Keratinocyte (primary cell): ENCODE data around the gene LILRA6. TPM values are rescaled to one million over a fixed set of nuclear protein-coding genes. Genes with fewer than 3 reads are reported as not detected.
"Not testable (repeated sequence)": the region's sequence is repeated elsewhere in the genome, so short reads cannot be mapped to it uniquely, and the experiment has no call there.

ENCODE experiments used
- DNase-seq: peaks from one replicate; pipeline ENCODE4 v3.0.0-alpha.2; 2011; ENCODE audit warnings: low read depth, missing footprints, low spot score
- FAIRE-seq: peaks from 2 replicates; lab custom pipeline; 2011; peaks lifted over from hg19 to GRCh38; lab: Jason Lieb, UNC
- H2AFZ ChIP-seq: 2 replicates; pipeline ENCODE4 v1.6.0; 2012; ENCODE audit warnings: low read length, control low read depth, inconsistent platforms; ENCODE audit not compliant: control insufficient read depth
- H3K27ac ChIP-seq: 2 replicates; pipeline ENCODE4 v1.5.1; 2011; ENCODE audit warnings: low read length; ENCODE audit not compliant: control insufficient read depth, insufficient read depth
- H3K27me3 ChIP-seq: 3 replicates; pipeline ENCODE4 v1.6.0; 2011; ENCODE audit warnings: low read length; ENCODE audit not compliant: control insufficient read depth, insufficient read depth; ENCODE audit errors: extremely low read depth
- H3K36me3 ChIP-seq, 2 experiments: 2 replicates in 1 of 2; 3 replicates in 1 of 2; pipeline ENCODE4 v1.5.1; 2011; ENCODE audit warnings: low read length in 2 of 2, mild to moderate bottlenecking in 1 of 2; ENCODE audit not compliant: control insufficient read depth in 2 of 2, insufficient read depth in 2 of 2; ENCODE audit errors: extremely low read depth in 1 of 2
- H3K4me1 ChIP-seq: 3 replicates; pipeline ENCODE4 v1.5.1; 2011; ENCODE audit warnings: low read length; ENCODE audit not compliant: control insufficient read depth, insufficient read depth; ENCODE audit errors: extremely low read depth
- H3K4me2 ChIP-seq: 3 replicates; pipeline ENCODE4 v1.6.0; 2011; ENCODE audit warnings: low read depth, low read length; ENCODE audit not compliant: control insufficient read depth, insufficient read depth; ENCODE audit errors: extremely low read depth
- H3K4me3 ChIP-seq, 3 experiments: fragments of 200-600 bp in 1 of 3; sonication (generic) in 1 of 3; 2 replicates in 2 of 3; 3 replicates in 1 of 3; pipeline ENCODE4 v1.5.1; 2011 to 2016; ENCODE audit warnings: low read length in 3 of 3, mild to moderate bottlenecking in 3 of 3, control low read depth in 2 of 3, inconsistent platforms in 1 of 3, low read depth in 1 of 3, mixed read lengths in 1 of 3, mixed run types in 1 of 3, moderate library complexity in 1 of 3; ENCODE audit not compliant: control insufficient read depth in 2 of 3, insufficient read depth in 2 of 3; ENCODE audit errors: extremely low read depth in 1 of 3
- H3K79me2 ChIP-seq: 2 replicates; pipeline ENCODE4 v1.6.0; 2012; ENCODE audit warnings: low read length; ENCODE audit not compliant: control insufficient read depth, insufficient read depth
- H3K9ac ChIP-seq: 3 replicates; pipeline ENCODE4 v1.6.0; 2011; ENCODE audit warnings: low read length; ENCODE audit not compliant: control insufficient read depth, insufficient read depth; ENCODE audit errors: extremely low read depth
- H3K9me1 ChIP-seq: 3 replicates; pipeline ENCODE4 v1.6.0; 2011; ENCODE audit warnings: low read length; ENCODE audit not compliant: control insufficient read depth, insufficient read depth; ENCODE audit errors: extremely low read depth
- H3K9me3 ChIP-seq: 2 replicates; pipeline ENCODE4 v1.5.1; 2012; ENCODE audit warnings: low read depth, low read length; ENCODE audit not compliant: control insufficient read depth
- H4K20me1 ChIP-seq: 3 replicates; pipeline ENCODE4 v1.6.0; 2011; ENCODE audit warnings: low read length; ENCODE audit not compliant: control insufficient read depth, insufficient read depth; ENCODE audit errors: extremely low read depth
- EZH2 ChIP-seq: IDR thresholded peaks from one replicate; pipeline ENCODE4 v1.6.1; 2012; ENCODE audit warnings: inconsistent platforms, mild to moderate bottlenecking, low read length, moderate library complexity
- dilution Hi-C: fragments of 300-500 bp; cut with MboI; formaldehyde crosslinking; loops from one replicate; pipeline ENCODE4 v1.7.0; 2020; ENCODE audit warnings: low sequenced_read_pairs; ENCODE audit not compliant: extremely low pct_ligation_motif_present
- polyA plus RNA-seq, 5 experiments: library from polyadenylated mRNA; depleted of rRNA in 3 of 5; stranded (reverse) in 3 of 5; stranded (forward) in 1 of 5; unstranded in 1 of 5; fragments of >200 nt; gene quantifications; 1 replicate in 1 of 5; 2 replicates in 3 of 5; 3 replicates in 1 of 5; pipeline versions ENCODE4 v1.2.1 to v1.2.3, GENCODE V29; 2011 to 2012; ENCODE audit warnings: missing spikeins in 2 of 5, low read depth in 1 of 5, low replicate concordance in 1 of 5
- TF ChIP-seq, protein P1 (sequence below), 3 experiments: IDR thresholded peaks in 1 of 3; conservative IDR thresholded peaks in 1 of 3; optimal IDR thresholded peaks in 1 of 3; 2 replicates in 2 of 3; 3 replicates in 1 of 3; pipeline versions ENCODE3 to v1.5.1; 2011; ENCODE audit warnings: low read length in 3 of 3, mild to moderate bottlenecking in 3 of 3, moderate library complexity in 2 of 3, control low read depth in 1 of 3, inconsistent platforms in 1 of 3; ENCODE audit not compliant: insufficient read depth in 2 of 3; ENCODE audit errors: extremely low read depth in 1 of 3

Gene LILRA6
- polyA plus RNA-seq, 1 donor (not counting 4 experiments of a cell fraction or from before 2014, with no cell fraction given), result not detected

DNA sequence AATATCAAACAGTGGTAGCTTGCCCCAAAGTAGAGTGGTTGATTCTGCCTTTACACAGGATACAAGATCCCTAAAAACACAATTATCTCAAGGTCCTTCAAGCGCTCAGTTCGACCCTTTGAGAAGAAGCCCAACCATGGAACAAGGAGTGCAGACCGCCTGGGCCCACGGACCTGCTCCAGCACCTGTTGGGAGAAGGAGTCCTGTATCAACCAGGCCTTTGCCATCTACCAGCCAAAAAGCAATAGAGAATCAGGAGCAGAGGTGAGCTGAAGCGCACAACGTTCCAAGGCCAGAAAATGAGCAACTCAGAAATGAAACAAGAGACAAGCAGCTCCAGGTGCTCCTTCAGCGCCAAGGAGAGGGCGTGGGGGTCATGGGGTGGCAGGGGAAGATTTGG, 13.4 kb downstream of the LILRA6 start:
- TF ChIP-seq, protein P1, sequence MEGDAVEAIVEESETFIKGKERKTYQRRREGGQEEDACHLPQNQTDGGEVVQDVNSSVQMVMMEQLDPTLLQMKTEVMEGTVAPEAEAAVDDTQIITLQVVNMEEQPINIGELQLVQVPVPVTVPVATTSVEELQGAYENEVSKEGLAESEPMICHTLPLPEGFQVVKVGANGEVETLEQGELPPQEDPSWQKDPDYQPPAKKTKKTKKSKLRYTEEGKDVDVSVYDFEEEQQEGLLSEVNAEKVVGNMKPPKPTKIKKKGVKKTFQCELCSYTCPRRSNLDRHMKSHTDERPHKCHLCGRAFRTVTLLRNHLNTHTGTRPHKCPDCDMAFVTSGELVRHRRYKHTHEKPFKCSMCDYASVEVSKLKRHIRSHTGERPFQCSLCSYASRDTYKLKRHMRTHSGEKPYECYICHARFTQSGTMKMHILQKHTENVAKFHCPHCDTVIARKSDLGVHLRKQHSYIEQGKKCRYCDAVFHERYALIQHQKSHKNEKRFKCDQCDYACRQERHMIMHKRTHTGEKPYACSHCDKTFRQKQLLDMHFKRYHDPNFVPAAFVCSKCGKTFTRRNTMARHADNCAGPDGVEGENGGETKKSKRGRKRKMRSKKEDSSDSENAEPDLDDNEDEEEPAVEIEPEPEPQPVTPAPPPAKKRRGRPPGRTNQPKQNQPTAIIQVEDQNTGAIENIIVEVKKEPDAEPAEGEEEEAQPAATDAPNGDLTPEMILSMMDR (optimal IDR thresholded peaks at IDR 0.05 in 1 of 3, IDR thresholded peaks at IDR 0.05 in 1 of 3, conservative IDR thresholded peaks at IDR 0.05 in 1 of 3; ENCODE audit: extremely low read depth in 1 of 3, insufficient read depth in 2 of 3, low read length in 3 of 3), result no peak
- TF ChIP-seq EZH2, result no peak
- no peak for DNase-seq
- no peak for FAIRE-seq

DNA sequence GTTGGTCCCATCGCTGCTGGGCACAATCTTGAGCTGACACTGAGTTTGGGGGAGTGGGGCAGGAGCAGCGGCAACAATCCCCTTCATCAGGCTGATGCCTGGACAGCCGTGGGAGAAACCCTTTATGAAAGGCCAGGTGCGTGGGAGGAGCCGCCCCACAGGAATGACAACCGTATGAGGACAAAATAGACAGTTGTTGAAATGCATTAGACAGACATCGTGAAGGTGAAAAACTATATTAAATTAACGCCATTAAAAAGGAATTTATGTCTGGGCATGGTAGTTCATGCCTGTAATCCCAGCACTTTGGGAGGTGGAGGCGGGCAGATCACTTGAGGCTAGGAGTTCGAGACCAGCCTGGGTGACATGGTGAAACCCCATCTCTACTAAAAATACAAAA, 18.0 kb downstream of the LILRA6 start:
- H3K9me1 ChIP-seq, H3K36me3 ChIP-seq, H4K20me1 ChIP-seq, H3K27me3 ChIP-seq, FAIRE-seq, H2AFZ ChIP-seq, H3K79me2 ChIP-seq, H3K9me3 ChIP-seq, H3K4me3 ChIP-seq, H3K4me2 ChIP-seq, dilution Hi-C loops, DNase-seq, H3K9ac ChIP-seq, H3K4me1 ChIP-seq, H3K27ac ChIP-seq: not testable (repeated sequence)

More for the DNA sequence above, 13.4 kb downstream of the LILRA6 start:
- no peak overlapping the region for H3K4me3 ChIP-seq
- no peaks in the 10 kb centered on the region for H3K9me1 ChIP-seq
- dilution Hi-C loops, result no loop called here
- no peaks in the 10 kb centered on the region for H3K27me3 ChIP-seq
- no peaks in the 10 kb centered on the region for H3K79me2 ChIP-seq
- H3K4me1 ChIP-seq, result no peaks in the 10 kb centered on the region
- H3K4me2 ChIP-seq, result no peak overlapping the region
- H3K27ac ChIP-seq, result no peak overlapping the region
- no peak overlapping the region for H3K9ac ChIP-seq
- no peaks in the 10 kb centered on the region for H3K9me3 ChIP-seq
- H3K36me3 ChIP-seq, result no peaks in the 10 kb centered on the region
- H2AFZ ChIP-seq, result no peak overlapping the region
- no peaks in the 10 kb centered on the region for H4K20me1 ChIP-seq

DNA sequence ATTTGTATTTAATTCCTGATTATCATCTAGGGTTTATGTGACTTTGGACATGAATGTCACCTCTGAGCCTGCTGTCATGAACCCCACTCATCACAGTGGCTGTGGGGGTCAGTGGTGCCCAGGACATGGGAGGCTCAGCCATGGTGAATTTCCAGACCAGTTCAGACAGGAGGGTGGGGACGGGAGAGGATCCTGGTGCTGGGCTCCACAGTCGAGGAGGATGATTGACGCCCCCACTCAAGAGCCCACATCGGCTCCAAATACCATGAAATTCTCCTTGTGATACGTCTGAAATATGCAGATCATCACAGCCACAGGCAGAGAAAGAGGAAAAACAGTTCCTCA, 18.7 kb downstream of the LILRA6 start:
- H3K9ac ChIP-seq, dilution Hi-C loops, H3K4me1 ChIP-seq, H3K36me3 ChIP-seq, H4K20me1 ChIP-seq, H3K79me2 ChIP-seq, FAIRE-seq, H3K4me3 ChIP-seq, H2AFZ ChIP-seq, H3K4me2 ChIP-seq, H3K9me1 ChIP-seq, DNase-seq, H3K27me3 ChIP-seq, H3K9me3 ChIP-seq, H3K27ac ChIP-seq: not testable (repeated sequence)

DNA sequence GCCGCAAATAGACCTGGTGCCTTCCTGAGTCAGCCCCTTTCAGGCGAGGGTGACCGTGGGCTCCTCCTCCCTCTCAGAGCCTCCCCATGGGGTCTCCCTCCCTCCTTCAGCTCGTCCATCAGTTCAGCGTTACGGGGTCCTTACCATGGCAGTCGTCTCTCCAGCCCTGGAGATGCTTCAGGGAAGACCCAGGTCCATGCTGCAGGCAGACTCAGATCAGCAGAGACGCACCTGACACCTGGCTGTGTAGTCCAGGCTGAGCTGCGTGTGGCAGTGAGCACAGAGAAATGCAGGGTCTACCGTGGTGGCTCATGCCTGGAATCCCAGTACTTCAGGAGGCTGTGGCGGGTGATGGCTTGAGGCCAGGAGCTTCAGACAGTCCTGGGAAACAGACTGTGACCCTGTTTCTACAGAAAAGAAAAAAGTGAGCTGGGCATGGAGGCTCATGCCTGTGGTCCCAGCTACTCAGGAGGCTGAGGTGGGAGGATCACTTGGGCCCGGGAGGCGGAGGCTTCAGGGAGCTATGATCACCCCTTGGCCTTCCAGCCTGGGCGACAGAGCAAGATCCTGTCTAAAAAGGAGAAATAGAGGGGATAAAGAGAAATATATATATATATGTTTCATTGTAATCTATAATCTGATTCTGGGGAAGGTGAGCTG, 19.2 kb downstream of the LILRA6 start:
- dilution Hi-C loops, result not testable (repeated sequence)

More for the DNA sequence above, 19.2 kb downstream of the LILRA6 start:
- not testable (repeated sequence) for H3K36me3 ChIP-seq, H3K79me2 ChIP-seq, H2AFZ ChIP-seq, H3K9me3 ChIP-seq, FAIRE-seq, H3K4me3 ChIP-seq, H3K4me2 ChIP-seq, H3K4me1 ChIP-seq, H4K20me1 ChIP-seq, H3K9me1 ChIP-seq, H3K9ac ChIP-seq, H3K27me3 ChIP-seq, DNase-seq, H3K27ac ChIP-seq
